AG04450 (cell line): Measurements from ENCODE around the gene SENP7. TPM values are rescaled to one million over a fixed set of nuclear protein-coding genes. Genes with fewer than 3 reads are reported as not detected.
A peak's percentile ranks its signal among the peaks of the same experiment; 100 is the strongest.

Experiments
- CTCF ChIA-PET: fragments of 300-600, 350-600 bp; formaldehyde crosslinking; extraction: SDS; loops from one replicate; lab custom pipeline; 2022; ENCODE audit warnings: antibody characterized with exemption, inconsistent platforms; lab: Charles Lee
- POLR2A ChIA-PET: fragments of 350-600 bp; formaldehyde crosslinking; extraction: SDS; loops from one replicate; lab custom pipeline; 2021; ENCODE audit warnings: antibody characterized with exemption, inconsistent platforms; lab: Yijun Ruan, JAX
- DNase-seq: peaks from one replicate; pipeline ENCODE4 v3.0.0-alpha.2; 2011; ENCODE audit warnings: low read depth, low spot score
- H3K27ac ChIP-seq: one replicate; pipeline ENCODE4 v1.5.1; 2012; ENCODE audit warnings: low read depth, low read length, control low read depth
- H3K27me3 ChIP-seq: one replicate; pipeline ENCODE4 v1.6.0; 2012; ENCODE audit warnings: low read length; ENCODE audit not compliant: control insufficient read depth, insufficient read depth
- H3K4me3 ChIP-seq: 2 replicates; pipeline ENCODE4 v1.5.1; 2011; ENCODE audit warnings: mild to moderate bottlenecking, low read depth, low read length, control low read depth
- H3K9me3 ChIP-seq: 2 replicates; pipeline ENCODE4 v1.5.1; 2012; ENCODE audit warnings: low read length; ENCODE audit not compliant: control insufficient read depth, insufficient read depth
- polyA plus RNA-seq: library from polyadenylated mRNA; depleted of rRNA; stranded (reverse); fragments of >200 nt; gene quantifications from 2 replicates; pipeline ENCODE4 v1.2.3, GENCODE V29; 2011
- TF ChIP-seq, protein P1 (sequence below): IDR thresholded peaks from 2 replicates; pipeline ENCODE4 v1.5.1; 2011; ENCODE audit warnings: low read depth, low read length, control low read depth, inconsistent platforms

The SENP7 gene
- polyA plus RNA-seq, 1 experiment = 16.1 TPM

DNA sequence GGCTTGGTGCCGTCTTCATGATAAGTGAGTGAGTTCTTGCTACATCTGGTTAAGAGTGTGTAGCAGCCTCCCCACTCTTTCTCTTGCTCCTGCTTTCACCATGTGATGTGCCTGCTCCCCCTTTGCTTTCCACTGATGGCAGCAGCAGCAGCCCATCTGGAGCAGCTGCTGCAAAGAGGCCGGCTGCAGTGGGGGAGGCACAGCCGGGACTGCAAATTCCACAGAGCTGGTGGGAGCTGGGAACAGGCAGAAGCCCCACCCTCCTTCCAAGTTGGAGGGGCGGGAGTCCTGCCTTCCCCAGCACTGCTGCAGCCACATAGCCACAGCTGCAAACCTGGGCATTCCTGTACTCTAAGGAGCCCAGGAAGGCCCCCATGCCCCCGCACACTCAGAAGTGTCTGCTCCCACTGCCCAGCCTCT, 129.8 kb downstream of the SENP7 start:
- H3K27me3 ChIP-seq = no peaks in the 10 kb centered on the region
- ChIA-PET CTCF (interaction anchor here (1.8 kb wide), 1 partner anchor 488 kb away, joined by 6 read pairs; no protein-coding TSS in a partner anchor), POLR2A (no interaction called here)
- H3K27ac ChIP-seq = no peak overlapping the region
- peaks cover 3% of the 10 kb centered on the region; the same call in 1 of the 2 replicates for H3K9me3 ChIP-seq
- TF ChIP-seq, protein P1, sequence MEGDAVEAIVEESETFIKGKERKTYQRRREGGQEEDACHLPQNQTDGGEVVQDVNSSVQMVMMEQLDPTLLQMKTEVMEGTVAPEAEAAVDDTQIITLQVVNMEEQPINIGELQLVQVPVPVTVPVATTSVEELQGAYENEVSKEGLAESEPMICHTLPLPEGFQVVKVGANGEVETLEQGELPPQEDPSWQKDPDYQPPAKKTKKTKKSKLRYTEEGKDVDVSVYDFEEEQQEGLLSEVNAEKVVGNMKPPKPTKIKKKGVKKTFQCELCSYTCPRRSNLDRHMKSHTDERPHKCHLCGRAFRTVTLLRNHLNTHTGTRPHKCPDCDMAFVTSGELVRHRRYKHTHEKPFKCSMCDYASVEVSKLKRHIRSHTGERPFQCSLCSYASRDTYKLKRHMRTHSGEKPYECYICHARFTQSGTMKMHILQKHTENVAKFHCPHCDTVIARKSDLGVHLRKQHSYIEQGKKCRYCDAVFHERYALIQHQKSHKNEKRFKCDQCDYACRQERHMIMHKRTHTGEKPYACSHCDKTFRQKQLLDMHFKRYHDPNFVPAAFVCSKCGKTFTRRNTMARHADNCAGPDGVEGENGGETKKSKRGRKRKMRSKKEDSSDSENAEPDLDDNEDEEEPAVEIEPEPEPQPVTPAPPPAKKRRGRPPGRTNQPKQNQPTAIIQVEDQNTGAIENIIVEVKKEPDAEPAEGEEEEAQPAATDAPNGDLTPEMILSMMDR = no peak
- H3K4me3 ChIP-seq = no peak overlapping the region
- peak; percentile 43 for DNase-seq

DNA sequence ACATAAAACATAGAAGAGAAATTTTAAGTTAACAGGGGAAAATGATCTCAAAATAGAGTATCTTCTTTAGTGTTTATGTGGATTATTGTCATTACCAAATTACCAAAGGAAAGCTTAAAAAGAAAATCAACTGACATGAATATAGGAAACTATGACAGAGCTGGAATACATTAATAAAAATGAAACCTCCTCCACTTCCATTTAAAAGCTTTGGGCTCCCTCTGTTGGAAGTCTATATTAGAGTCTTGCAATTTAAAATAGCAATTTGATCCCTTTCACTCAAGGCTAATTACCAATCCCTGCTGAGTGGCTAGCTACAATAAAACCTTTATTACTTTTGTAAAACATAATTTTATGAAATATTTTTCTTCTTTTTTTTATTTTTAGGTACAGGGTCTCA, 131.2 kb downstream of the SENP7 start:
- H3K9me3 ChIP-seq = peaks cover 3% of the 10 kb centered on the region; the same call in 1 of the 2 replicates
- ChIA-PET CTCF (interaction anchor here (0.5 to 1.8 kb wide), 4 partner anchors 10 to 488 kb away, joined by 3 to 8 read pairs (median 6); no protein-coding TSS in a partner anchor), POLR2A (no interaction called here)
- H3K27me3 ChIP-seq = no peaks in the 10 kb centered on the region
- H3K4me3 ChIP-seq = no peak overlapping the region
- no peak for DNase-seq
- no peak overlapping the region for H3K27ac ChIP-seq
- TF ChIP-seq, protein P1 = peak; percentile 53

DNA sequence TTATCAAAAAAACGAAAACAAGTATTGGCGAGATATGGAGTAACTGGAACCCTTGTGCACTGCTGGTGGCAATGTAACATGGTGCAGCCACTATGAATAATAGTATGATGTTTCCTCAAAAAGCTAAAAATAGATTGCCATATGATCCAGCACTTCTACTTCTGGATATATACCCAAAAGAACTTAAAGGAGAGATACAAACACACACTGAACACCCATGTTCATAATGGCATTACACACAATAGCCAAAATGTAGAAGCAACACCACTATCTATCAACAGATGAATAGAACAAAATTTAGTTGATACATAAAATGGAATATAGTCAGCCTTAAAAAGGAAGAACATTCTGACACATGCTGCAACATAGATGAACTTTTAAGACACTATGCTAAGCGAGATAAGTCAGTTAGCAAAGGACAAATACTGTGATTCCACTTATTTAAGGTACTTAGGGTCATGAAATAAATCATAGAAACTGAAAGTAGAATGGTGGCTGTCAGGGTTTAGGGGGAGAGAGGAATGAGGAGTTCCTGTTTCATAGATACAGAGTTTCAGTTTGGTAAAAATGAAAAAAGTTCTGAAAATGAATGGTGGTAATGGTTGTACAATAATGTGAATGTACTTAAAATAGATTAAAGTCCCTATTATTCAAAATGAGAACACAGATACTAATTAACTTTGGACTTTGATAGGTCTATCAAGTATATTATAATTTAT, 133.2 kb downstream of the SENP7 start:
- POLR2A ChIA-PET = no interaction called here
- H3K27me3 ChIP-seq = no peaks in the 10 kb centered on the region
- CTCF ChIA-PET = no interaction called here
- no peak for DNase-seq
- no peak overlapping the region for H3K4me3 ChIP-seq
- TF ChIP-seq, protein P1 = no peak
- H3K27ac ChIP-seq = no peak overlapping the region
- peaks cover 3% of the 10 kb centered on the region; the same call in 1 of the 2 replicates for H3K9me3 ChIP-seq

- TF ChIP-seq, protein P1 = no peak
- H3K27me3 ChIP-seq = no peaks in the 10 kb centered on the region
- ChIA-PET POLR2A (no interaction called here), CTCF (no interaction called here)
- DNase-seq = no peak
- no peak overlapping the region for H3K4me3 ChIP-seq
- no peaks in the 10 kb centered on the region for H3K9me3 ChIP-seq
- no peak overlapping the region for H3K27ac ChIP-seq
These were observed 135.2 kb downstream of the SENP7 start for GRCh38 chr3:101377796-101378195.

DNA sequence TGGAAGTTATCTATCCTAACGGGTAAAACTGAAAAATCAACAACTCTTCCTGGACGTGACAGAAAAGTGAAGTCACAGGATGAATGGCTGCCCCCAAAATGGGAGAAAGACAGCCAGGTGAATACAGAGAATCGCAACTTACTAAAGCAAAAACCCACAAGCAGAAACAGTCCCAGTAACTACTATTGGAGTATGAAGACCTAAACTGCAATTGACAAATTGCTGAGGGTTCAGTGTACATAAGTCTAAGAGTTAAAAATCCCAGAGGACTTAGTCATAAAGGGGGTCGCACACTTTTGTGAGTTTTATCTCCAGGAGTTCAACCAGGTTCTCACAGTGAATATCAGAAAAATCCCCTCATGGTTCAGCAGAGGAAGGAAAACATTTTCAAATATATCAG, 135.8 kb downstream of the SENP7 start:
- CTCF ChIA-PET = no interaction called here

More for the DNA sequence above, 135.8 kb downstream of the SENP7 start:
- Histone ChIP-seq H3K27me3 (no peaks in the 10 kb centered on the region), H3K27ac (no peak overlapping the region), H3K4me3 (no peak overlapping the region), H3K9me3 (no peaks in the 10 kb centered on the region)
- POLR2A ChIA-PET = no interaction called here
- TF ChIP-seq, protein P1 = no peak
- no peak for DNase-seq
